ENCODE results near the gene TTYH2. TPM values are rescaled to one million over a fixed set of nuclear protein-coding genes. Genes with fewer than 3 reads are reported as not detected.

The TTYH2 gene
- total and polyA plus RNA-seq, 7 donors, result 0.60 to 10.0 (median 4.9) TPM

DNA sequence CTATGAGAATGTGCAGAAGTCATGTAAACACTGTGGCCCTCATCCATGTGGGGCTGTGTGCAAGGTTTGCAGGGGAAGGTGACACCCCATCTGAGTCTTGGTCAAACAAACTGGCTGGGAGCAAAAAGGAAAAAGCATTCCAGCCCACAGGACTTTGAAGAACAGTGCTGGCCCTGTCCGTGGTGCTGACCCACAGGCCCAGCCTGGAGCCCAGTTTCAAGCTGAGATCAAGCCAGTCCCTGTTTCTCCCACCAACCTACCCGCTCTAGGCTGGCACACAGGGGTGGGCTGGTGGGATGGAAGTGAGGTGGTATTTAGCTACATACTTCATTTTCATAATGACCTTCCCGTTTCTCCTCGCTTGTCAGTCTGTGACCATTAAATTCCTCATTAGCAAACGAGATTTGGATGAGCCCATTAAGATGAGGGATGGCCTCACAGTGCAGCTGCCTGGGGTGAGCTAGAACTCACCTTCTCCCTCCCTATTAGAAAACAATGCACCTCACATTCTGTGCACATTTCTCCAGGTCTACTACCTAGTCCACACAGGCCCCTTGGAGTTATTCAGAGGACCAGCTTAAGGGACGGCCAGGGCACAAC lies 22.5 kb upstream of the TTYH2 start:
- intact Hi-C loops (cut with DNase I), result no loop called here
- WGBS, 2 donors, result 60 to 62% methylated on average over 6 of the region's 6 CpGs

DNA sequence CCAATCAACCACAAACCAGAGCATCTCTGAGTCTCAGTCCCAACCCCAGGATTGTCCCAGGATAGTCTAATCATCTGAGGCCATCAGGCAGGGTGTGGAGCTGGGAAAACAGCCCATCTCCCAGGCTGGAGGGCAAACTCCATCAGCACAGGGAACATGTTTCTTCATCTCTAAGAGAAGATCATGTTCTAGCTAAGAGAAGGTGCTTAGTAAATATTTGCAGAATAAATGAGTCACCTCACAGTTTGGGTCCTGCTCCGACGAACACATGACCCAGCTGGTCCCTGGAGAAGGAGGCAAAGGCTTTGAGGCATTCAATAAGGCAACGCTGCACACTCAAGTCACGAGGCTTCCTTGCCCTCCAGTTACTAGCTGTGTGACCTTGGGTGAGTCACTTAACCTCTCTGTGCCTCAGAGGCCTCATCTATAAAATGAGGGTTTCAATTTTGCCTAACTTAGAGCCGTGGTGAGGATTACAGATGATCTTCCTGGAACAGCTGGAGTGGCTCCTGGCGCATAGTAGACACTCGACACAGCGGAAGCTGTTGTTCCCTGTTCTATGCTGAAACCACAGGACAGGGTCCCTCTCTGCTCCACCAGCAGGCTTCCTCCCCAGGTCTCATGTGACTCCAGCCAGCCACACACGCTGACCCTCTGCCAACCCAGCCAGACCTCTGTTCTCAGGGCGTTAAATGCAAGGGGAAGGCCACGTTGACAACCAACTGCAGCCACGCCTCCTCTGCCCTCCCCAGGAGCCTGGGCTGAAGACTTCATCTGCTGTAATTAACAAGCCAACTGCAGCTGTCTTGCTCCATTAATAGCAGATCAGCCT lies 20.2 kb upstream of the TTYH2 start:
- WGBS, 2 donors, result 15 to 29% methylated on average over 12 of the region's 12 CpGs
- TF ChIP-seq, protein P1, sequence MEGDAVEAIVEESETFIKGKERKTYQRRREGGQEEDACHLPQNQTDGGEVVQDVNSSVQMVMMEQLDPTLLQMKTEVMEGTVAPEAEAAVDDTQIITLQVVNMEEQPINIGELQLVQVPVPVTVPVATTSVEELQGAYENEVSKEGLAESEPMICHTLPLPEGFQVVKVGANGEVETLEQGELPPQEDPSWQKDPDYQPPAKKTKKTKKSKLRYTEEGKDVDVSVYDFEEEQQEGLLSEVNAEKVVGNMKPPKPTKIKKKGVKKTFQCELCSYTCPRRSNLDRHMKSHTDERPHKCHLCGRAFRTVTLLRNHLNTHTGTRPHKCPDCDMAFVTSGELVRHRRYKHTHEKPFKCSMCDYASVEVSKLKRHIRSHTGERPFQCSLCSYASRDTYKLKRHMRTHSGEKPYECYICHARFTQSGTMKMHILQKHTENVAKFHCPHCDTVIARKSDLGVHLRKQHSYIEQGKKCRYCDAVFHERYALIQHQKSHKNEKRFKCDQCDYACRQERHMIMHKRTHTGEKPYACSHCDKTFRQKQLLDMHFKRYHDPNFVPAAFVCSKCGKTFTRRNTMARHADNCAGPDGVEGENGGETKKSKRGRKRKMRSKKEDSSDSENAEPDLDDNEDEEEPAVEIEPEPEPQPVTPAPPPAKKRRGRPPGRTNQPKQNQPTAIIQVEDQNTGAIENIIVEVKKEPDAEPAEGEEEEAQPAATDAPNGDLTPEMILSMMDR (IDR thresholded peaks at IDR 0.05), result no peak
- TF ChIP-seq EP300 (IDR thresholded peaks at IDR 0.05) (no peak), POLR2A (IDR thresholded peaks at IDR 0.05) (no peak), POLR2AphosphoS5 (IDR thresholded peaks at IDR 0.05) (peak in 2 of 4 donors; percentile 10 to 23)
- Histone ChIP-seq H3K4me1 (no peaks in the 10 kb centered on the region), H3K9me3 (no peaks in the 10 kb centered on the region), H3K36me3 (no peaks in the 10 kb centered on the region), H3K27me3 (peaks cover 0 to 34% (median 20%) of the 10 kb centered on the region in 3 donors), H3K4me3 (no peak overlapping the region), H3K27ac (peak overlapping the region in 2 of 4 donors; percentile 8 to 21)
- peak; percentile 90 for DNase-seq
- intact Hi-C loops (cut with DNase I), result no loop called here

More for the DNA sequence above, 22.5 kb upstream of the TTYH2 start:
- H3K27ac ChIP-seq, result no peak overlapping the region
- TF ChIP-seq, protein P1 (IDR thresholded peaks at IDR 0.05), result no peak
- TF ChIP-seq POLR2AphosphoS5 (IDR thresholded peaks at IDR 0.05), result no peak
- no peak for TF ChIP-seq POLR2A (IDR thresholded peaks at IDR 0.05)
- TF ChIP-seq EP300 (IDR thresholded peaks at IDR 0.05), result no peak
- DNase-seq, result no peak
- H3K36me3 ChIP-seq, result no peaks in the 10 kb centered on the region
- no peaks in the 10 kb centered on the region for H3K9me3 ChIP-seq
- no peaks in the 10 kb centered on the region for H3K4me1 ChIP-seq
- H3K4me3 ChIP-seq, result no peak overlapping the region
- H3K27me3 ChIP-seq, result peaks cover 2 to 31% (median 10%) of the 10 kb centered on the region in 3 donors

DNA sequence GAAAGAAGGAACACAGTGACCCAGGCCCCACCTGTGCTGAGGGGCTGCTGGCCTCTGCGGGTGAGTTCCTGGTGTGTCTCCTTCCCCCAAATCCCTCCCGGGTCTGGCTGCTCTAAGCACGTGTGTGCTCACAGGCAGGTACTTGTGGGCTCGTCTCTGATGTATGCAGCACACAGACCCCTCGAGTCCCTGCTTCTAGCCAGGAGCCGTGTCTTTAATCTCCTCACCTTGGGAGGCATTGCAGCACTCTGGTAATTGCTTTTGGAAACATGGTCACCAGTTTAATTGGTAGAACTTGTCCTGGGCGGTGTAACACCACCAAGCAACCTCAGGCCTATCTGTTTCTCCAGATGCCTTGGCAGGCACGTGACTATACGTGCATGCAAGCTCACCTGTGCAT lies 18.7 kb upstream of the TTYH2 start:
- no peaks in the 10 kb centered on the region for H3K36me3 ChIP-seq
- intact Hi-C loops (cut with DNase I), result no loop called here
- TF ChIP-seq EP300 (IDR thresholded peaks at IDR 0.05) (no peak), POLR2A (IDR thresholded peaks at IDR 0.05) (no peak), POLR2AphosphoS5 (IDR thresholded peaks at IDR 0.05) (no peak)
- TF ChIP-seq, protein P1 (IDR thresholded peaks at IDR 0.05), result no peak
- DNase-seq, result no peak
- H3K4me1 ChIP-seq, result peaks cover 0 to 4% (median under 1%) of the 10 kb centered on the region in 4 donors
- H3K27ac ChIP-seq, result no peak overlapping the region
- H3K9me3 ChIP-seq, result no peaks in the 10 kb centered on the region
- 83 to 87% methylated on average over 9 of the region's 9 CpGs for WGBS, 2 donors
- no peak overlapping the region for H3K4me3 ChIP-seq
- peaks cover 0 to 42% (median 20%) of the 10 kb centered on the region in 3 donors for H3K27me3 ChIP-seq

DNA sequence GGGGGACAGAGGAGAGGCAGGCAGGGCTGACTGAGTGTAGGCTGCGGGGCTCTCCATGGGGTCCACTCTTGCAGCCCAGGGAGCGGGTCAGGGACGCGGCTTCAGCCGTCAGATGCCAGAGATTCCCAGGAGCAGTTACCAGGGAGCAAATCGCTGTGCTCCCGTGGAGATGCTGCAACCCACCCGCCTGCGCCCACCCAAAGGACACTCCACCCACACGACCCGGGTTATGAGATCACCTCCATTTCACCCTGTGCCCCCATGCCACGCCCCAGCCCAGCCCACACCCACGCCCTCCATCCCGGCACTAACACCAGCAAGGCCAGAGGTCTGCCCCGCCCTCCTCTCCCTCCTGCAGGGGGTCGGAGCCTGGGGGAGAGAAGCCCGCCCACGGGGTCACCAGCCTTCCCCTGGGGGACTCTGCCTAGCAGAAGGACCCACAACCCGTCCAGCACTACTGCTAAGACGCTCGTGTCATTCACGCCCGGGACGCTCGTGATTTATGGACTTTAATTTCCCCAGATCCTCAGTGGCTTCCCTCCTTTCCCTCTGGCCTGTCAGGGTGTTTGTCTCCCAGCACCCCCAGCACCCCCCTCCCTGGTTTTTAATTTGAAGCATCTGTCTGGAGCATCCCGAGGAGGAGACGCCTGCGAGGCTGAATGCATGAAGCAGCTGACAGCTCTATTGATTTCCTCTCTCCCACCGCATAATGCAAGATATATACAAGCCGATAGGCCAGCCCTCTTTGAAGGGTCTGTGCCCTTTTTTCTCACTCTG lies 16.6 kb upstream of the TTYH2 start:
- H3K27ac ChIP-seq, result no peak overlapping the region
- peaks cover 0 to 8% (median 3%) of the 10 kb centered on the region in 4 donors for H3K4me1 ChIP-seq
- TF ChIP-seq POLR2A (IDR thresholded peaks at IDR 0.05) (no peak), POLR2AphosphoS5 (IDR thresholded peaks at IDR 0.05) (no peak), EP300 (IDR thresholded peaks at IDR 0.05) (no peak)
- TF ChIP-seq, protein P1 (IDR thresholded peaks at IDR 0.05), result no peak
- H3K9me3 ChIP-seq, result no peaks in the 10 kb centered on the region
- H3K4me3 ChIP-seq, result no peak overlapping the region
- intact Hi-C loops (cut with DNase I), result no loop called here
- no peak for DNase-seq
- H3K27me3 ChIP-seq, result peaks cover 8 to 60% (median 34%) of the 10 kb centered on the region in 3 donors
- H3K36me3 ChIP-seq, result no peaks in the 10 kb centered on the region
- 22 to 58% methylated on average over 30 of the region's 30 CpGs for WGBS, 2 donors

Data from sigmoid colon (tissue), 7 donors.